Stimulated activated CD4-positive, alpha-beta T cell treated with anti-CD3 and anti-CD28 coated beads, TNF-alpha, amount 100 ng/mL, for 48 hours (primary cell): Measurements from ENCODE around the gene SNAPIN.

Experiments
- DNase-seq, 3 donors: peaks; one replicate each; pipeline ENCODE4 v3.0.0-alpha.2; 2020; ENCODE audit warnings: low read depth in 3 of 3

SNAPIN gene, protein sequence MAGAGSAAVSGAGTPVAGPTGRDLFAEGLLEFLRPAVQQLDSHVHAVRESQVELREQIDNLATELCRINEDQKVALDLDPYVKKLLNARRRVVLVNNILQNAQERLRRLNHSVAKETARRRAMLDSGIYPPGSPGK

DNA sequence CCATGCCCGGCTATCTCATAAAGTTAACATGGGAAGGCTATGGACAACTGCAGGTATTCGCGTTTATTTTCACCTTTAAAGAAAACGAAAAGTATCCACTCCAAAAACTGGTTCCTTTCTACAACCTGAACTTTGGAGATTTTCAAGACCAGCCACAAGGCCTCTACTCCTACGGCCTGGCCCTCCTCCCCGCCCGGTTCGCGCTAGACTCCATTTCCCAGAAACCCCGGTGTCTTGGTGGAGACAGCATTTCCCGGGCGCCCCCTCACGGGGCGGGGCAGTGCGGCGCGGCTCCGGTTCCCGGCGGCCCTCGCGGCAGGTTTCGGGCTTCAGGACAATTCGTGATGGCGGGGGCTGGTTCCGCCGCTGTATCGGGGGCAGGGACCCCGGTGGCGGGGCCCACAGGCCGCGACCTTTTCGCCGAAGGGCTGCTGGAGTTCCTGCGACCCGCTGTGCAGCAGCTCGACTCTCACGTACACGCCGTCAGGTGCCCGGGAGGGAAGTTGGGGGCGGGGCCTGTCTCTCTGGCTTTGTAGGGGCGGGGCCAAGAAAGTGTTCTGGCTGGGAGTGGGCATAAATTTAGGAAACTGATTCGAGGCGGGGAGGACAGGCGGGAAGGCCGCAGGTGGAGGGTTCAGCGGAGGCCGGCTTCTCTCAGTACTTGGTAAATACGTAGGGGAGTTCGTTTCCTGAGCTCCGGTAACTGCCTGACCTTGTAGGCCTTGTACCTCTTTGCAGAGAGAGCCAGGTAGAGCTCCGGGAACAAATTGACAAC is at the start of gene SNAPIN:
TSS of gene SNAPIN (plus strand) at position 304 of the 775 bp plus-strand sequence. CDS start at position 345, 41 bp downstream.
- peak; percentile 83 to 90 (median 87) for DNase-seq

DNA sequence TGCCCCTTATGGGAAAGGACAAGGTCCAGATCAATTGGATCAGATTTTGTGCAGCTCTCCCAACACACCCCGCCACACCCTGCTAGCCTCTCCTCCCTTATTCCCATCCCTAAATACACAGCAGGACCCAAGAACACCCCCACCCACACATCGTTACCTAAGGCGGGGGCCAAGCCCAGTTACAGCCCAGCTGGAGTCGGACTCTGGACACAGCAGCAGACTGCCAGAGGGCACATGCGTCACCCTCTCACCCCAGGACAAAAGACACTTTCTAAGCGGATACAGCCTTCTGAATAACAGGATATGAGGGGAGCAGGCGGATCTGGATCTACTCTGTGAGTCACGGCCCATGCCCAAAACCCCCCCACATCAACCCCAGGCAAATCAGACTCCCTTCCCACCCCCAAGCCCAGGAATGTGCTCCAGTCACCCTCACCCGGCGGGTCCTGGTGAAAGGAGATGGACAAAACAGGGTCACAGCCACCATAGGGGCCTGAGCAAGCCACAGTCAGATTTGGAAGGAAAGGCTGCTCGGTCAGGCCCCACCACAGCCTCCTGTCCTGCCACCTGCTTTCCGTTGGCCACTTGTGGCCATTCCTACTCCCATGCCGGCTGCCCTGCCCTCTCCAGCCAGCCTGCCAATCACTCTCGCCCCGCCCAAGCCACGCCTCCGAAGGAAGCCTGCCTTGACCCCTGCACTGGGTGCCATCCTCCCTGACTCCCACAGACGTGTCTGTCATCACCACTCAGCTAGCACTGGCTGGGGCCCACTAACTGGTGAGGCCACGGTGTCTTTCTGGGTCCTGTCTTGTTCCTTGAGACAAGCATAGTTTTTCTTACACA is 49.5 kb upstream of the SNAPIN start:
- no peak for DNase-seq

GRCh38 chr1:153609585-153609907 is 49.0 kb upstream of the SNAPIN start:
- no peak for DNase-seq

DNA sequence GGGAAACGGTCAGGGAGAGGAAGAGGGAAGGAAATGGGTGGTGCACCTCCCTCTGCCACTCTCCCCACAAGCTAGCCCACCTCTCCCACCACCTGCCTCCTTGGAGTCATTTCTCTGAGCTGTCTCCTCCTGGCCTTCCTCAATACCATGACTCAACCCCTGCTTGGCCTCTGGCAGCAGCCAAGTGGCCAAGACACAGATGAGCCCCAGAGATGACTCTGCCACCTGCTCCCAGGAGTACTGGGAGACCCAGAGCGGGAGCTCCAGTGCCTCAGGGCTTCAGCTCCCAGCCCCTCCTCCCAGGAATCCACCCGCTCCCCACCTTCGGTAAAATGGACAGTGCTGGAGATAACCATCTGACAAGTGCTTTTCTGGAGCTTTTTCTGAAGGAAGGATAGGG is 48.2 kb upstream of the SNAPIN start:
- no peak for DNase-seq

DNA sequence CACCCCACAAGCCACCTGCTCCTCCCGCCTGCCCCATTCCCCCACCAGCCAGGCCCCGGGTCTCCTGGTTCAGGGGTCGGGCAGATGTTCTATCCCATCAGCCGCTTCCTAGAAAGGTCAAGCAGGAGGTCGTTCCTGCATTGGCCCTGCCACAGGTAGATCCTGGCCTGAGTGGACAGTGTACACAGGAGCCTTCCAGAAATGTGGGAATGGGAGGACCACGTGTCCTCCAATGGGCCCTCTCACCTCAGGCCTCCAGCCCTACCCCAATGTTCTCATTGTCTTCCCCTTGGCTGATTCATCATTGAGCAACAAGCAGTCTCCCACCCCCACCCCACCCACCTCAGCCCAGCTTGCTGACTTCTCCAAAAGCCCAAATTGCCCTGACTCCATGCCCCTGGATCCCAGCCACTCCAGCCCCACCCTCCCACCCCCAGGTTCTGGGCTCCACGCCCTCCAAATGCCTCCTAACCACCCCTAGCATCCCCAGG is 47.6 kb upstream of the SNAPIN start:
- DNase-seq: no peak

DNA sequence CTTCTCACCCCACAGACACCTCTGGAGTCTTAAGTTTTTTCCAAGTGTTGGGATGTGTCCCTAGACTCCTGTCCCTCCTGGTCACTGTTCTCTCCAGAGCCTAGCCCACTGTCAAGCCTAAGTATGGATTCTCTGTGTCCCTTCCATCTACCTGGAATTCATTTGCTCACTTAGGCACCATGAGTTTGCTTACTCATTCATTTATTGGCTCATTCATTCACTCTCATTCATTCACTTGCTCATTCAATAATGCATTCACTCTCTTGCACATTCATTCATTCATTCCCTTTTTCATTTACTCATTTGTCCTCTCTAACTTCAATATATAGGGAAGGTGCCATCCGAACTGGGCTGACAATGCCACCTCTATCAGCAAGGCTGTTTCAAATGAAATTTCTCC is 47.1 kb upstream of the SNAPIN start:
- DNase-seq: no peak

DNA sequence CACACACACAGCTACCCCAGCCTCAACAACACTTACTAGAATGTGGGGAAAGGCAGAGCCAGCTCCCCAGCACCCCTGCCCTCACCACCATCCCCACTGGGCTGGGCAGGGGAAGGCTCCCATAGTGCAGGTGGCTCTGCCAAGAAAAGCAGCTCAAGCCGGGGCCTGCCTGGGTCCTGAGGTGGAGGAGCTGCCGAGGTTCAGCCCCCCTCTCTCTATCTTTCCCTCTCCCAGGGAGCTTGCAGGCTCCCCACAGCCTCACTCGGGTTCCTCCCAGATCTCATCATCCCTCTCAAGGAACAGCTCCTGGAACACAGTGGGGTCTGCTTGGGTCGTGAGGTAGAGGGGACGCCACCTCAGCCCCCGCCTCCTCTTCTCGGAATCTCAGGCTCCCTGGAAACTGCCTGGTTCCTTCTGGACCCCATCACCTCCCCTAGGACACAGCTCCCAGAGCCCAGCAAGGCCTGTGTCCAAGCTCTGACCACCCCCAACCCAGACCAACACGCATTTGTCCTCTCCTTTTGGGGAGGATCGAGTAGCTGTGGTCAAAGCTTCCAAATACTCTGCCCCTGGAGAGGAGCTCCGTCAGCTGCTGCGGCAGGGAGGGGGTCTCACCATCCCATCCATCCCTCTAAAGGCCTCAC is 46.3 kb upstream of the SNAPIN start:
- no peak for DNase-seq

DNA sequence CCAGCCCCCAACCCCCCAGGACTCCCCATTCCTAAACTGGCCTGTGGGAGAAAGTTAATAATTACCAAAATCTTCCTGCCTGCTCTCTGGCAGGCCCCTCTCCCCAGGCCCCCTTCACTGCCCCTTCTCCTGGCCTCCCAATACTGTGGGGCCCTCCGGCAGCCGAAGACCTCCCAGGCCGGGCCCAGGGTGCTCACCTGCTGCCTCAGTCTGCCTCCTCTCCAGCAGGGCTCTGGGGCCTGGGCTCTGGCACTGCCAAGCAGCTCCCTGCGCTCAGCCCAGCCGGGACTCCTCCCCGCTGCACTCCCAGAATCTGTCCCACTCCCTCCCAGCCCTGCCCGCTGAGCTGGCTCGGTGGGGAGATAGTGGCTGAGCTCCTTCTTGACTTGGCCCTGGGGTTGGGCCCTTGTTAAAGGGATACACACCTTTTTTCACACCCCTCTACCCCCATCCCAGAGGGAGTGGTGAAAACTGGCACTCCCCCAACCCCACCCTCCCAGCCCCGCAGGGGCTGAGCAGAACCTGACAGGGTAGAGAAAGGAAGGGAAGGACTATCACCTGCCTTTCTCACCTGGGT is 45.7 kb upstream of the SNAPIN start, which contains the start of gene S100A16:
TSS of gene S100A16 (minus strand) at position 383 of the 577 bp plus-strand sequence. CDS start 4,986 bp downstream, outside the sequence.
- DNase-seq: no peak

- DNase-seq: no peak
Observed at GRCh38 chr1:153613406-153613805, 45.1 kb upstream of the SNAPIN start.

DNA sequence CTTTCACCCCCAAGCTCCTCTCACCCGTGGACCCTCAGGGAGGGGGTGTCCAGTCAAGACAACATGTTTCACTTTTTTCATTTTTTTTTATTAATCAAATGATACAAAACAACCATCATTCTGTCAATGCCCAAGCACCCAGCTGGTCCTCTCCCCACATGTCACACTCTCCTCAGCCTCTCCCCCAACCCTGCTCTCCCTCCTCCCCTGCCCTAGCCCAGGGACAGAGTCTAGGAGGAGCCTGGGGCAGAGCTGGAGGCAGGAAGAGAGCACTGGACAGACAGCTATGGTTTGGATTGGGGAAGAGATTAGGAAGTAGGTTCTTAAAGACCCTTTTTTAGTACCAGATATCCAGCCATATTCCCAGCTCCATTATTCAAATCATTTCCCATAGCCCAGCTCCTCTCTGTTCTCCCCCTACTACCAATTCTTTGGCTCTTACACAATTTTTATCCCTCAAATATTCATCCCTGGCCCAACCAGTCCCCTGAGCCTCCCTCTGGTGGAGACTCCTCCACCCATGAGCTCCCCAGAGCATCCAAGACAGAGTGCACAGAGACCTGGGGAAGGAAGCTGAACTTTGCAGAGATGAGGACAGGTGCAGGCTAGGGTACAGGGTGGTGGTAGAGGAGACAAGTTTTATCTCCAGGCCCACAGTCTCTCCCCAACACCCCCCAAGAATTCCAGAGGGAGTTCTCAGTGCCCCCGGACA is 44.2 kb upstream of the SNAPIN start:
- no peak for DNase-seq

- DNase-seq: no peak
Observed at GRCh38 chr1:153614906-153615305, 43.6 kb upstream of the SNAPIN start.

DNA sequence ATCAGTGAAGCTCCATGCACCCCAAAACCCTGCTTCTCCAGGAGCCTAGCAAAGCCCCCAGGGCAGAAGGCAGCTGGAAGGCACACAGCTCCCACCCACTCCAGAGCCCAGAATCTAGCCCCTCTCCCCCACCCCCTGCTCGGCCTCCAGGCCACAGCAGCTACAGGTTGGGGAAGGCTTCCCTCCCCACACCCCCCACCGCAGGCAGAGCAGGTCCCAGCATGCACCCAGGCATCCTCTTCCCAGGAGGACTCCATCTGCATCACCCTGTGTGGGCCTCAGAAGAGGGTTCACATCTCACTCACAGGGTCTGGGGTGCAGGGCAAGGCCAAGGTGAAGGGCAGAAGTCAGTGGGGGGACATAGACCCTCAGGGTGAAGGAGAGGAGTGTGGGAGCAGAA is 43.1 kb upstream of the SNAPIN start:
- no peak for DNase-seq

- DNase-seq: no peak
Observed at GRCh38 chr1:153616144-153616916, 42.2 kb upstream of the SNAPIN start, which contains the start of gene S100A14. Gene S100A14, minus strand, starts transcription at chr1:153616325. Its CDS starts 467 bp downstream, at chr1:153615858.

GRCh38 chr1:153616917-153617311 is 41.6 kb upstream of the SNAPIN start:
- DNase-seq: no peak

- peak in 2 of 3 donors; percentile 51 to 87 for DNase-seq
Observed at GRCh38 chr1:153617663-153618062, 40.8 kb upstream of the SNAPIN start.

DNA sequence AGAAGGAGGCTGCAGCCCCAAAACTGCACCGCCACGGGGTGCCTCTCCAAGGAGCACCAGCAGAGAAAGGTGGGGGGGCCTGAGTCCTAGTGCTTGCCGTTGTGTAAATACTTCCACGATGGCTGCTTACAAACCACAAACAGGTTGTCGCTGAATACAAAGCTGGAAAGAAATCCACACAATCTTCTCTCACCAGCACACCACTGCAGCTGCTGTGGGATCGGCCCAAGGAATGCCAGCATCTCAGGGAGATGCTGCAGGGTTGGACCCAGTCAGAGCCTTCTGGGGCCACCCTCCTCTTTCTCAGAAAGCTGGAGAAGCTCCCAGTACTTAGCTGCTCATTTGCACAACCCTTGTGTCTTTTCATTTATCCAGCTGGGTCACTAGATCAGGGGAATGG is 39.3 kb upstream of the SNAPIN start:
- no peak for DNase-seq

DNA sequence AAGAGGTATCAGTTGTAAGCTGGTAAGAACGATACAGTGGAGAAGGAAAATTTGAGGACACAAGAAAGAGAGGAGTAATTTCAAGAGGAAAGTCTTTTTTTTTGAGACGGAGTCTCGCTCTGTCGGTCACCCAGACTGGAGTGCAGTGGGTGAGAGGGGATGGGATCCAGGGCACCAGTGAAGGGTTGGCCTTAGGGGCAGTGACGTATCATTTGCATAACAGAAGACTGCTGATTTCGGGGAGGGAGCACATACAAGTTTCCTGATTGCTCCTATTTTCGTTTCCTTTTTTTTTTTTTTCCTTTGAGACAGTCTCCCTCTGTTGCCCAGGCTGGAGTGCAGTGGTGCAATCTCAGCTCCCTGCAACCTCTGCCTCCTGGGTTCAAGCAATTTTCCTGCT is 35.4 kb upstream of the SNAPIN start:
- no peak for DNase-seq

- DNase-seq: no peak
Observed at GRCh38 chr1:153624965-153625611, 33.4 kb upstream of the SNAPIN start.

GRCh38 chr1:153626477-153626903 is 32.0 kb upstream of the SNAPIN start:
- DNase-seq: no peak
